Activated CD4-positive, alpha-beta T cell treated with anti-CD3 and anti-CD28 coated beads for 48 hours (primary cell): ENCODE results near the gene MAPK8IP3.

Experiments used
- DNase-seq: peaks from one replicate; pipeline ENCODE4 v3.0.0-alpha.2; 2020

MAPK8IP3 gene

DNA sequence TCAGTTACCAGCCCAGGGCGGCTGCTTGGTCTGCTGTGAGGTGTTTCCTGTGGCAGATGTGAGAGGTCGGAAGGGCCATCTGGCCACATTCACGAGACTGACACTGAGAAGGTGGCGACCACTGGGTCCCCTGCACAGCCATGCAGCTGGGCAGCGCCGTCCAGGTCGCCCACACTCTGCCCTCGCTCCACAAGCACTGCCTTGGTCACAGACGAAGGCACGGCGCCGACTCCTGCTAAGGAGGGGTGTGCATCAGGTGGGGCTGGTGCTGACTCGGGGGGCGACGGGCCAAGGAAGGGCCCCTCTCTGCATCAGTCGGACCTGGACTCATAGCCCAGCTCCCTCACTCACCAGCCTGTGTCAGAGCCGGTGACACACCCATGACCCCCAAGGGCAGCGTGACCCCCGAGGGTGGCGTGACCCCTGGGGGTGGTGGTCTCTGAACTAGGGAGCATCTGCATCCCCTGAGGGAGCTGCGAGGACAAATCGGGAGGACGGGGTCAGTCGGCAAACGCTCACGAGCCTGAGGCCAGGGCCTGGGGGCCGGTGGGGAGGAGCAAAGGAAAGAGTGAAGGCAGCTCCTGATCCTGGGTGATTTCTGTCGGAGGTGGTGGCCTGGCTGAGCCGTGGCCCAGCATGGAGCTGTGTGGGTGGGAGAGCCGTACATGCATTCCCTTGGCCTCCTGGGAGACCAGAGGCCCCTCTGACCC is 34.9 kb downstream of the MAPK8IP3 start:
- DNase-seq: no peak

DNA sequence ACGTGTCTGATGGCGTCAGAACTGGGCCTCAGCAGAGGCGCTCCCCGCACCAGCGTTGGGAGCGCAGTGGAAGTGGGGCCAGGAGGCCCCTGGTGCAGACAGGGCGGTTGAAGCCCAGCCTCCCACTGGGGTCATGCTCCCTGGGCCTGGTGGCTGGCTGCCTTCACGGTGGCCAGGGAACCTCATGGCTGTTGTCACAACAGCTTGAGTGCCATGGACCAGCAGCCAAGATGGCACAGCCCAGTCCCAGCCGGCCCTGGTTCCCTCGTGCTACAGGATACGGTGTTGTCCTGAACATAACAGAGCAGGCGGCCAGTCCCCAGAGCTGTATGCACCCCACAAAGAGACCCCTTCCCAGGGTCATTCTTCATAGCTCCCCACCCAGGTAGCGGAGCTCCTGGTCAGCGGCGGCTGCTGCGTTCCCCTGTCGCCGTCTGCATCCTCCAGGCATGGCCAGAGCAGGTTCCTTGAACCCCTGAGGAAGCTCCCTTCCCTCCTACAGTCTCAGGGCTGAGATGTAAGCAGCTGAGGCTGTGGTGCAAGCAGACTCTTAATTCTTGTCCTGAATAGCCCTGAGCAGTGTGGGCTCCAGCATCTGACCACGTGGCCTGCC is 35.7 kb downstream of the MAPK8IP3 start:
- no peak for DNase-seq

DNA sequence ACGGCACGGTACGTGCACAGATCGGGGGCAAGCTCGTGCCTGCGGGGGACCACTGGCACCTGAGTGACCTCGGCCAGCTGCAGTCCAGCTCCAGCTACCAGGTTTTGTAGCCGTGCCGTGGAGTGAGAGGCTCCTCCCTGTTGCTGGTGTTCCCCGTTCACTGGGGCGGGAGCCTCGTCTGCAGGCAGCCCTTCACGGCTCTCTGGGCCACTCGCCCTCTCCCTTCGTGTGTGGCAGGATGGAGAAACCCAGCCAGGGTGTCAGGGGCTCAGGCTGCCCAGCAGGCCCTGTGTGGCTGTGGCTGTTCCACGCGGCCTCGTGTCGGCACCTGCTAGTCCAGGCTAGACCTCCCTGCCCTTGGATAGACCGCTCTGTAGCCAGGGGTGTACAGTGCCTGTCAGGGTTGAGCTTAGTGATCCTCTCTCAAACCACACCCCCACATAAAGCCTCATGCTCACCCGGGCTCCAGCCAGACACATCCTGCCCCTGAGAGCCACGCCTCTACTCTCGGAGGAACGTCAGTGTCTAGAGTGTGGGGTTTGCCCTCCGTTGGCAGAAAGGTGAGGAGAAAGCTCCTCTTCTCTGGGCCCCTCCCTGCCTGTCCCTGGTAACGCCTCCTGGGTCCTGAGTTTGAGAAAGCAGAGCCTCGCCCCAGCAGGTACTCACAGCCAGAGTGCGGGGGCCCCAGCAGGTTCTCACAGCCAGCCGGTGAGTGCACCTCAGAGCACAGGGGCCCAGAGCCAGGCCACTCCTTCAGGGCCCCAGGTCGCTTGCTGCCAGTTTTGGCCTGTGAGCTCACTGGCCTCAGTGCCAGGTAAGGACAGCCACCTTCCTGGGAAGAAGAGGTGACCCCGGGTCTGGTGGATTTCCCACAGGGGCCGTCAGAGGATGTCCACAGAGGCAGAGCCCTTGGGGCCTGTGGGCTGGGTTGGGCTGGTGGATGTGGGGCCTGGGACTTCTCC is 37.7 kb downstream of the MAPK8IP3 start:
- DNase-seq: no peak

DNA sequence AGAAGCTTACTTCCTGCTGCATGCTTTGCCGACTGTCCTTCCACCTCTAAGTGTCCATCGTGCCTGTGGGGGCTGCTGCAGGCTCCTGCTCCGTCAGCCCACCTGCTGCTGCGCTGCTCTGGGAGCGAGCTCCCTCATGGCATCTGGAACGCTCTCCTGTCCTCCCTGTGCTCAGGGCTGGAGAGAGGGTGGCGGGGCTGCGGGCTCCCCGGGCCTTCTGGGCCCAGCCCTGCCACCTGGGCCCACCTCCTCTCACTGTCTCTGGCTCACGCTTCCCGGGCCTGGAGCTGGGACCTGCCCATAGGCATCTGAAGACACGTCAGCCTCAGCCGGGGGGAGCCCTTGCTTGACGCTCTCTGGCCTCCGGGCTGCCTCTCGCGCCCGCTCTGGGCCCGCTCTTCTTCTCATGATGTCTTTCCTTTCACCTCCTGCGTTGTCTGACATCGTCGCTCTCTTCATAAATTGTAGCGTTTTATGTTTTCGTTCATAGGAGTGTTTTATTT is 38.4 kb downstream of the MAPK8IP3 start:
- DNase-seq: no peak

DNA sequence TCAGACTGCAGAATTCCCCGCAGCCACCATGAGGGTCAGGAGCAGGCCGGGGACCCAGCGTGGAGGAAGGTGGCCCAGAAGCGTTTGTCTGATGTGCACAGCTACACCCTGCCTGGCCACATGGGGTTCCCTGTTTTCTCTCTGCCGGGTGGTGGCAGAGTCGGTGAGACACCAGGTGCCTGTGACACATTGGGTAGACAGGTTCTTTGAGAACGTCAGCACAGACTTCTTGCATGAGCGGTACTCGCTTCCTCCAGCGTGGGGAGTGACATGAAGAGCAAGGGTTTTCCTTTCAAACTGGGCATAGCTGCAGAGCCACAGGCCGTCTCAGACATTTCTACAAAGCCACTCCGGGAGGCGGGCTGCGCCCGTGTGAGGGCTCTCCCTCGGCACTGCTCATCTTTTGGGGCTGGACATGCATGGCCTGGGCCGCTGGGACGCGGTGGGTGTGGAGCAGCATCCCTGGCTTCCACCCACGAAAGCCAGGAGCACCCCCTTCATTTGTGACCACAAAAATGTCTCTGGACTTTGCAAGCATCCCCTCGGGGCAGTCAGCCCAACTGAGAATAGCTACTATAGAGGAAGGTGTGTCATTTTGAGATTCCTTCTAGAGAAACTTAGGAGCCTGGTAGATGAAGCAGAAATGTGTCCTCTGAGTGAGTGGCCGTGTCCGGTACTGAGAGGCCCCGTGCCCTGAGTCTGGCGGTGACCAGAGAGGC is 39.3 kb downstream of the MAPK8IP3 start:
- DNase-seq: no peak

DNA sequence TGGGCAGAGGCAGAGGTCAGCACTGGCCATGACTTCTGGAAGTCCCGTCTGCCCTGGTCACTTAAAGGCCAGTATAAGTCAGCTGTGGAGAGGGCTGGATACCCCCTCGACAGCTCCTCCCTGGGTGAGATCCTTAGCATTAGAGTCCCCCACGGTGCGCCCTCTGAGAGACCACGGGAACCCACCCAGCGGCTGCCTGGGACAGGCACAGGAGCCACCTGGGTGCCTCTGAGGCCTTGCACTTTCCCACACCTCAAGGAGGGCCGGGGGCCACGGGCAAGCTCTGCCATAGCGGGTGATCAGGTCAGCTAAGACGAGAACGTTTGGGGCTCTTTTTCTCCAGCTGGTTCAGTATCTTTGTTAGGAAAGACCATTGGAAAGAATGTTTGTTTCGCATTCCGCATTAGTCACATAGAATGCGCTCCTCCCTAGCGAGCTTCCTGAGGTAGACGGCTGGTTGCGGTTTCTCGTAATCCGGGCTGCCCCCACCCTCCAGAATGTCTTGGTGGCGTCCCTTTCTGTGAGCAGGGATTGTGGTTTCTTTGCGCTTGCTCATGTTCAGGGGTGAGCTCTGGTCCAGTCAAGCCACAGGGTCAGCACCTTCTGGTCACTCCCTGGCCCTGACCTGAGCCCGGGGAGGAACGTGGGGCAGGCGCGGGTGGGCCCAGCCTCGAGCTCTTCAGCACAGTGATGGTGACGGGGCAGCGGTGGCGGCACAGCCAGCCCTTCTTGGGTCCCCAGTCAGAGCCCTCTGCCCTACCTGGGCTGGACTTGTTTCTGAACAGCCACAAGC is 40.1 kb downstream of the MAPK8IP3 start:
- DNase-seq: no peak

DNA sequence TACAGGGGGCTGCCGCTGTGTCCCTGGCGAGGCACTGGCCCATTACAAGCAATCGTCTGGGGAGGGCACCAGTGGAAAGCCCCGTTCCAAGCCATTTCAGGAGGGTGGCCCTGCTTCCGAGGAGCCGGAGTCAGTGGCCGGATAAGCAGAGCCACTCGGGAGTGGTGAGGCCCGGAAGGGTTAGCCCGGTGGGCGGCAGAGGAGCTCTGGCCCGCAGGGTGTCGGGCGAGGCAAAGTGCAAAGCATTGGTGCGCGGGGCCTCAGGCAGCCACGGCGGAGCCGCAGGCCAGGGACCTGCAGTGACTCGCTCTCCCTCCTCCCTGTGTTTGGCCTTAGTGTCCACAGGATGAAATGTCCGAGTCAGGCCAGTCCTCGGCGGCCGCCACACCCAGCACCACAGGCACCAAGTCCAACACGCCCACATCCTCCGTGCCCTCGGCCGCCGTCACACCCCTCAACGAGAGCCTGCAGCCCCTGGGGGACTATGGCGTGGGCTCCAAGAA is 40.7 kb downstream of the MAPK8IP3 start:
- no peak for DNase-seq

DNA sequence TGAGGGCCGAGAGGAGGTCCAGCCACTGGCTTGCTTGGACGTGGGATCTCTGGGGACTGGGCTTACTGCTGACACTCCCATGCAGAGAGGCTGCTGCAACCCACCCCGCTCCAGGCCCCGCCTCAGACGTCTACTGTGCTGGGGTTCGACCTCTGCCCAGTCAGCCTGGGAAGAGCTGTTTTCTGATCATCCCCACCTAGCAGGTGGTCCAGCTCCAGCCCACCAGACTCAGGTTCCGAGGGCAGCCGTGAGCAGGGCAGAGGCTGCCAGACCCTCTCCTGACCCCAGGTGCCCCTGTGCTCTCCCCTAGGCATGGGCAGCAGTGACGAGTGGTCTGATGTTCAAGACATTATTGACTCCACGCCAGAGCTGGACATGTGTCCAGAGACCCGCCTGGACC is 41.9 kb downstream of the MAPK8IP3 start:
- DNase-seq: no peak

DNA sequence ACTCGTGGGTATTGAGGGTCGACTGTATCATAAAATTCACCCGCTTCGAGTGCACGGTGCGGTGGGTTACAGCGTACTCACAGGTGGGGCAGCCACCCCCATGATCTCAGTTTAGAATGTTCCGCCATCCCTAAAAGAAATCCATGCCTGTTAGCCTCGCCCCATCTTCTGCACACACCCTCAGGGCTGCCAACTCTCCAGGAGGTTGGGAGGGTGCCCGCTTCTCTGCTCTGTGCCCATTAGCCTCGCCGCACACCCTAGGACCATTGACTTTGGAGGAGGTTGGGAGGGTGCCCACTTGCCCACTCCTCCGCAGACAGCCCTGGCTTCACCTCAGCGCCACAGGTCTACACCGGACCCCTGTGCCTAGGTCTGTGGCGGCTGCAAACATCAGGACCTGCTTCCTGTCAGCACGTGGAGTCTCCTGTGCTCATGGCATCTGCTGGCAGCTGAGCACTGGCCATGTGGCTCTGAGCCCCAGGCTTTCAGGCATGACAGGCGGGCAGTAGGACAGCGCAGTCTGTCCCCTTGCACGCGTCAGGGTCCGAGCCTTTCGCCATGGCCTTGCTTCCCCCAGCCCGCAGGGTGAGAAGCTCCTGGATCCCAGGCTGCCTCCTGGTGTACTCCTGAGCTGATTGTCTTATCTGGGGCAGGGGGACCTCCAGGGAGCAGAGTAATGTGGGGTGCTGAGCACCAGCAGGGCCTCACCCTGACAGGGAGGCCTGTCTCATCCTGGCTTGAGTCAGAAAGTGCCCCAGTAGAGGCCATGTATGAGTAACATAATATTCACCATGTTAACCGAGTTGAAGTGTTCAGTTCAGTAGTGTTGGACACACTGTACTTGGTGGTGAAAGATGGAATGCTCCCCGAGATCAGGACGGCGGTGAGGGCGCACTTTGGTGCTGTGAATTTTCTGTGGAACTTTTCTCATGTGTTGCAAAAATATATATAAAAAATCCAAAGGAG is 43.4 kb downstream of the MAPK8IP3 start:
- DNase-seq: no peak

DNA sequence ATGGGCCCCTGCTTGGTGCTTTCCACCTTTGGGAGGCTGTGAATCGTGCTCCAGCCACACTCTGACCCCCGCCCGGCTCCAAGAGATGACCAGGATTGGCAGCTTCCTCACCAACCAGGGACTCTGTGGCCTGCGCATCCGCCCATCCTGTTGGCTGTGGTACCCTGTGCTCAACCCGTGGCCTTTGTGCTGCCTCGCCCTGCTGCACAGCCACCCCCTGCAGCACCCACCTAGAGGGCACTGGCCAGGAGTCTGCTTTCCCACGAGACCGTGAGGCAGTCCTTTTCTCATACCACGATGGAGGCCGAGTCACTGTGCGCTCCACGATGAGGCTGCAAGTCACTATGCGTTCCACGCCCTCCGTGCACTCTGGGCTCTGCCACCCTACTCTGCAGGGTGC is 46.0 kb downstream of the MAPK8IP3 start:
- no peak for DNase-seq

DNA sequence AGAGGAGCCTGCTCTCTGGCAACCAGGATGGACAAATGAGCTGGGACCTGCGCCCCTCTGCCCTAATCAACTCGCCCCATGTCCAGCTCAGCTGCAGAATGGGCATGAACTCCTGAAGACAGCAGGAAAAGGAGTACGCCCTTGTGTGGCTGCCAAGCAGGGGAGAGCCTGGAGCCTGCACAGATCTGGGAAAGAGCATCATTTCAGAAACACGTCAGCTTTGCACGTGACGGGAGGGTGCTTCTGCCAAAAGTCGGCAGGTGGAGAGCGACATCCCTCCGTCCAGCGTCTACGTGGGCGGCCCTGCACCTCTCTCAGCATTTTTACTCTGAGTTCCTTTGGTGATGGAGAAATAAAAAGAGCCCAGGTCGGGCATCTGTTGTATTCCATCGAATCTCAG is 46.9 kb downstream of the MAPK8IP3 start:
- no peak for DNase-seq

DNA sequence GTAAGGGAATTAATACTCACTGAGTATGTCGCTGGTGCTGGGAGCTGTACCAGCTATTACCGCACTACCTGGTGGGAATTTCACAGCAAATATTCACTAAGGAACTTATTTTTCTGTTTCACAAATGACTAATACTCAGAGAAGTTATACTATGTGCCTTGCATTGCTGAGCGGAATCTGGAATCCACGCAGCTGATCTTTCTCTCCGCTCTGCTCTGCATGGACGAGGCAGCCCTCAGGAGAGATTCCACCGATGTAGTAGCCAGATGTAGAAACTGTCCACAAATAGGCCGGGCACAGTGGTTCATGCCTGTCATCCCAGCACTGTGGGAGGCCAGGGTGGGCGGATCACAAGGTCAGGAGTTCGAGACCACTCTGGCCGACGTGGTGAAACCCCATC is 48.2 kb downstream of the MAPK8IP3 start:
- DNase-seq: no peak

DNA sequence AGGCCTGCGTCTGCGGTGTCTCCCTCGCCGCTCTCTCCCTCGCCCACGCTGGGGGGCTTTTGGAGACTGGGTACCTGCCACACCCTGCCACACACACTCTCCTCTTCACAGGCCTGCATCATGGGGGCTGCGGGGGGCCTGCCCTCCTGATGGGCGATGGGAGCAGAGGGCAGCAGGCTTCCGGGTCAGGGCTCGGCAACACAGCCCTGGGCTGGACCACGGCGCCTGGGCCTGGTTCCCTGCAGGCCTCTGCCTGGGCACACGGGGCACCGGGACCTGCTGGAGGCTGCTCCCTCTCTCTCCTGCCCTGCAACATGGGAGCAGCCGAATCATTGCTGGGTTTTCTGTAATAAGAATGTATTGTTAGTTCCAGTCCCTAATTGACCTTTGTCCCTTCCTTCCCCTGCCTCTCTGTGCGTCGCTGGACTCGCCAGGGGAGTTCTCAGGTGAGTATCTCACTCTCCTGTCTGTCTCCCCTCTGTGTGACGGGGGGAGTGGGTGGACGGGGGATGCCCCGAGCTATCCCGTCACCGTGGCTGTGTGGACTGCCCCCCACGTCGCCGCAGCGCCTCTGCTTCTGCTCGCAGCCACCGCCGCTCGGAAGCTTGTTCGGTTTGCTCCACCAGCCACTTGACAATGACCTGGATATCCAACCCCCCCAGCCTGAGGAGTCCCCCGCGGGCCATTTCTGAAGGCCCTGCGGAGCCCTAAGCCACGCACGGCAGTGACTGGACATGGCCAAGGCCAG is 51.9 kb downstream of the MAPK8IP3 start:
- DNase-seq: no peak

DNA sequence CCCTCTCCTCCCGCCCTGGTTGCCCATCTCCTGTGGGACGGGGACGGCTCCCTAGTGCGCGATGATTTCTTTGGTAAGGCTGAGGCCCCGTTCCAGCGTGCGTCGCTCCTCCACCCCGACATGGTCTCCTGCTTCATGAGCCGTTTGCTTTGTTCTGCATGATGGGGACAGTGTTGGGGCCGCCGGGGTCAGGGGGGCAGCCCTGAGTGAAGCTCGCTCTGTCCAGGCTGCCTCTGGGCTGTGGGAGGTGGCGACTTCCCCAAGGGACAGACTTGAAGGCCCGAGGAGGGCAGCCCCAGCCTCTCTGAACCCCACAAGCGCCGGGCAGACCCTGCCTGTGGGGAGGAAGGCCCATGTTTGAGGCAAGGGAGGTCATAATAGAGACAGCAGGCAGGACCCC is 52.9 kb downstream of the MAPK8IP3 start:
- no peak for DNase-seq

DNA sequence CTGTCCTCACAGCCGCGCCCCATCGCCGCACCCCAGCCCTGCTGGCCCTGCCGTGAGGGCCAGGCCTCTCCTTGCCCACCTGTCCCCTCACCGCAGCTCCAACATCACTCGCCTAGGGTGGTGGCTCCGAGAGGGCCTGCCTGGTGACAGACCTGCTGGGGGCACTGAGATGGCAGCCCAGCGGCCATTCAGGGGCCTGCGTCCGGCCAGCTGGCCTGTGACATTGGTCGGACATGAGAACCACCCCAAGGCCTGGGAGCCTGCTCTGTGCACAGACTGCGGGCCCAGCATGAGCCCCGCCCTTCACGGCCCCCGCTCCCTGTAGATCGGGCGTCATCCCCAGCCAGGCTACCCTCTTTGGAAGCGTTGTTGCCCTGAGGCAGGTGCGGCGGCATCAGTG is 53.5 kb downstream of the MAPK8IP3 start:
- no peak for DNase-seq

DNA sequence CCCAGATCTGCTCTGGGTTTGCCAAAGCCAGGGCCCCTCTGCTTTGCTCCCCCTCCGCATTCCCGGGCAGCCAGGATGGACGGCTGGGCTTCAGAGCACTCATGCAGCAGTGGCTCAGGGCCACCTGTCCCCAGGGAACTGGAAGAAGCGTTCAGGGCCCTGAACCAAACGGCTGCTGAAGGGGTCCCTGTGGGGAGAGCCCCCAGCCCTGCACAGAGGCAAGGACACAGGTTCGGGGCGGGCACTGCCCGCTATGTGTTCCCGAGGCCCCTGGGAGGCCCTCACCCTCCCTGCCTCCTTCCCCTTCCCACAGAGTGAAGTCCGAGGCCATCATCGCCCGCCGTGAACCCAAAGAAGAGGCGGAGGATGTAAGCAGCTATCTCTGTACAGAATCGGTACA is 54.9 kb downstream of the MAPK8IP3 start:
- DNase-seq: no peak

DNA sequence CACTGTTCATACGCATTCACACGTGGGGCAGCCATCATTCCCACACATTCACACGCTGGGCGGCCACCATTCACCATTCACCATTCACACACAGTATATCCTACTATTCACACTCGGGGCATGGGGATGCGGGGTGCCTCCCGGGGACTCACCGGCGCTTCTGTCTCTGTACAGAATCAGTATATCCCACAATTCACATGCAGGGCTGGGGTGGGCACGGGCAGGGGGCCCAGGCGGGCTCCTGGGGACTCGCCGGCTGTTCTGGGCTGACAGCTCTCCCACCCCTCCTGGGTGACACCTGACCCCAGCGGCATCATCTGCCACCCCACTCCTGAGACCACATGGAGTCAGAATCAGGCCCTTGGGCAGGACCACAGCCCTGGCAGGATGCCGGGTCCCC is 55.8 kb downstream of the MAPK8IP3 start:
- no peak for DNase-seq

DNA sequence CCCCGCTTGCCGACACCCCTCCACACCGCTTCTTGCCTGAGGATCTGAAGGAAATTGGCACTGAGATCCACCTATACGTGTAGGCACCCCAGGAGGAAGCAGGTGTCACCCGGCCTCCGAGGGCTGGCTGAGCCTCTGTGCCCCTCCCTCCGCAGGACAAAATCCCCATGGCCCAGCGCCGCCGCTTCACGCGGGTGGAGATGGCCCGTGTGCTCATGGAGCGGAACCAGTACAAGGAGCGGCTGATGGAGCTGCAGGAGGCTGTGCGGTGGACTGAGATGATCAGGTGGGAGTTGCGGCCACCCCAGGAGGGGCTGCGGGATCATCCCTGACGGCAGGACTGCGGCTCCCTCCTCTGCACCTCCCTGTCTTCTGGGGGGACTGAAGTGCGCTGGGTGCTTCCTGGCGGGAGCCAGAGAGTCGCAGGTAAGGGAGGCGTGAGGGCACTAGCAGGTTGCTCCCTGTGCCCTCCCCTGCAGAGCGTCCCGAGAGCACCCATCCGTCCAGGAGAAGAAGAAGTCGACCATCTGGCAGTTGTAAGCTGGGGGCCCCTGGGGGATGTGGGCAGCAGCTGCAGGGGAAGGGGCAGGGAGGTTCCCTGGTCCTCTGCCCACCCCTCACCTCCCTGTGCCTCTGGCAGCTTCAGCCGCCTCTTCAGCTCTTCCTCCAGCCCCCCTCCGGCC is 56.3 kb downstream of the MAPK8IP3 start:
- no peak for DNase-seq

DNA sequence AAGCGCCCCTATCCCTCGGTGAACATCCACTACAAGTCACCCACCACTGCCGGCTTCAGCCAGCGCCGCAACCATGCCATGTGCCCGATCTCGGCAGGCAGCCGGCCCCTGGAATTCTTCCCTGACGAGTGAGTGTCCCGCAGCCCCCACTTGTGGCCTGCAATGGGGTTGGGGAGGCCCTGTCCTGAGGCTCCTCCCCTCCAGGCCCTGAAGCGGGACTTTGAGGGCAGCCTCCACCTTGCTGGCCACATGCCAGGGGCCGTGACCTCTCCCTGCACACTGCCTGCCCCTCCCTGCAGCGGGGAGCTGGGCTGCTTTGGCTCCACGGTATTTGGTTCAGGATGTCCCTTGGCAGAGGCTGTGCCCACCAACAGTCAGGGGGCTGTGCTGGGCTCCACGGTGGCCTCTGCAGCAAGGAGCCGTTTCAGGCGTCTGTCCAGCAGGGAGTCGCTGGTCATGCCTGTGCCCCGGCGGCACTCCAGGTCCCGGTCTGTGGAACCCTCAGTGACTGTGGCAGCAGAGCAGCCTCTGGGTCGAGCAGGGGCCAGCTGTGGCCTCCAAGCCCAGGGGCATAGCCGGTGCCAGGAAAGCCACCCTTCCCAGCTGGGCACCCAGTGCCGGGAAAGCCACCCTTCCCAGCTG is 57.0 kb downstream of the MAPK8IP3 start:
- DNase-seq: no peak
